ENCODE results near the gene NSFL1C. TPM values are rescaled to one million over a fixed set of nuclear protein-coding genes. Genes with fewer than 3 reads are reported as not detected.

NSFL1C gene
- total RNA-seq, 4 donors from 2014 or later = 34.0 to 61.9 (median 57.5) TPM

- no peak for DNase-seq (ENCODE audit: low spot score)
- no peak for ATAC-seq (ENCODE audit: low FRiP score)
- TF ChIP-seq, protein P1, sequence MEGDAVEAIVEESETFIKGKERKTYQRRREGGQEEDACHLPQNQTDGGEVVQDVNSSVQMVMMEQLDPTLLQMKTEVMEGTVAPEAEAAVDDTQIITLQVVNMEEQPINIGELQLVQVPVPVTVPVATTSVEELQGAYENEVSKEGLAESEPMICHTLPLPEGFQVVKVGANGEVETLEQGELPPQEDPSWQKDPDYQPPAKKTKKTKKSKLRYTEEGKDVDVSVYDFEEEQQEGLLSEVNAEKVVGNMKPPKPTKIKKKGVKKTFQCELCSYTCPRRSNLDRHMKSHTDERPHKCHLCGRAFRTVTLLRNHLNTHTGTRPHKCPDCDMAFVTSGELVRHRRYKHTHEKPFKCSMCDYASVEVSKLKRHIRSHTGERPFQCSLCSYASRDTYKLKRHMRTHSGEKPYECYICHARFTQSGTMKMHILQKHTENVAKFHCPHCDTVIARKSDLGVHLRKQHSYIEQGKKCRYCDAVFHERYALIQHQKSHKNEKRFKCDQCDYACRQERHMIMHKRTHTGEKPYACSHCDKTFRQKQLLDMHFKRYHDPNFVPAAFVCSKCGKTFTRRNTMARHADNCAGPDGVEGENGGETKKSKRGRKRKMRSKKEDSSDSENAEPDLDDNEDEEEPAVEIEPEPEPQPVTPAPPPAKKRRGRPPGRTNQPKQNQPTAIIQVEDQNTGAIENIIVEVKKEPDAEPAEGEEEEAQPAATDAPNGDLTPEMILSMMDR (IDR thresholded peaks at IDR 0.05) = no peak
These were observed 17.9 kb upstream of the NSFL1C start for GRCh38 chr20:1484438-1485116.

- ATAC-seq (ENCODE audit: low FRiP score) = no peak
- DNase-seq (ENCODE audit: low spot score) = no peak
- TF ChIP-seq, protein P1 (IDR thresholded peaks at IDR 0.05) = no peak
These were observed 13.4 kb upstream of the NSFL1C start for GRCh38 chr20:1479831-1480595.

- ATAC-seq (ENCODE audit: low FRiP score) (peak; percentile 43), DNase-seq (ENCODE audit: low spot score) (no peak)
- TF ChIP-seq, protein P1 (IDR thresholded peaks at IDR 0.05) = no peak
These were observed 11.9 kb upstream of the NSFL1C start for GRCh38 chr20:1478566-1478965.

- DNase-seq (ENCODE audit: low spot score) (no peak), ATAC-seq (ENCODE audit: low FRiP score) (no peak)
- TF ChIP-seq, protein P1 (IDR thresholded peaks at IDR 0.05) = no peak
These were observed 11.3 kb upstream of the NSFL1C start for GRCh38 chr20:1477896-1478490.

DNA sequence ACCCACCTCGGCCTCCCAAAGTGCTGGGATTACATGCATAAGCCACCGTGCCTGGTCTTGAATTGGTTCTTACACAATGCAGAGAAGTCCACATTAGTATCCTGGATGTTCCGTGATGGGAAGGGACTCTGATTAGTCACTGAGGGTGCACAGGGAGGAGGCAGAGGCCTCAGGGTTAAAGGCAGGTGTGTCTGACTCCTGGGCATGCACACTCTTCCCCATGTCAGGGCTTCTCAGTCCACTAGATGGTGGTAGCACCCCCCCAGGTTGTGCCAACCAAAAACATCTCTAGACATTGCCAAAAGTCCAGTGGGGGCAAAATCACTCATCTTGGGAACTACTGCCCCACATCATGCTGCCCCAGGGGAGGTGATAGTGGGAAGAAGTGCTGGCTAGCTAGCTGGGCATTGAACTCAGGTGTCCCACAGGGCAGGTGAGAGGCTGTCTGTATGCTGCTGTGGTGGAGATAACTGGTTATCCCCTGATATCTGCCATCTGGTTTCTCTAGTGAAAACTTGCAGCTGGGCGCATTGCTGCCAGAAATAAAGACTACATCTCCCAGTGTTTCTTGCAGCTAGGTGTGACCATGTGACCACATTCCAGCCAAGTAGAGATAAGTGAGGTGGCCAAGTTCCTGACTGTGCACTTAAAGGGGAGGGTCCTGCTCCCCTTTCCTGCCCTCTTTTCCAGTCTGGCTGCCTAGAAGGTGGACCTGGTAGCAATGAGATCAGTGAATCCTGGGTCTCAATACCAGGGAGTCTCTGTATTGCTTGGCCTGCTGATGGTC, 8.4 kb upstream of the NSFL1C start:
- TF ChIP-seq, protein P1 (IDR thresholded peaks at IDR 0.05) = no peak
- DNase-seq (ENCODE audit: low spot score) = no peak
- ATAC-seq (ENCODE audit: low FRiP score) = no peak

GRCh38 chr20:1474325-1474724, 7.7 kb upstream of the NSFL1C start:
- ATAC-seq (ENCODE audit: low FRiP score) (no peak), DNase-seq (ENCODE audit: low spot score) (no peak)
- TF ChIP-seq, protein P1 (IDR thresholded peaks at IDR 0.05) = no peak
